D721Med (cell line): ENCODE measurements around the gene SNAI1.
"Not testable (repeated sequence)": the region's sequence is repeated elsewhere in the genome, so short reads cannot be mapped to it uniquely, and the experiment has no call there.

Experiments used
- DNase-seq: peaks from one replicate; pipeline ENCODE4 v3.0.0; 2011; ENCODE audit warnings: low spot score; ENCODE audit not compliant: insufficient read length
- FAIRE-seq: peaks from 2 replicates; lab custom pipeline; 2011; peaks lifted over from hg19 to GRCh38; lab: Jason Lieb, UNC
- TF ChIP-seq, protein P1 (sequence below): IDR thresholded peaks from 2 replicates; pipeline ENCODE4 v1.5.1; 2012; ENCODE audit warnings: mild to moderate bottlenecking, control low read depth; ENCODE audit not compliant: insufficient read depth; ENCODE audit errors: missing control alignments

SNAI1 gene

DNA sequence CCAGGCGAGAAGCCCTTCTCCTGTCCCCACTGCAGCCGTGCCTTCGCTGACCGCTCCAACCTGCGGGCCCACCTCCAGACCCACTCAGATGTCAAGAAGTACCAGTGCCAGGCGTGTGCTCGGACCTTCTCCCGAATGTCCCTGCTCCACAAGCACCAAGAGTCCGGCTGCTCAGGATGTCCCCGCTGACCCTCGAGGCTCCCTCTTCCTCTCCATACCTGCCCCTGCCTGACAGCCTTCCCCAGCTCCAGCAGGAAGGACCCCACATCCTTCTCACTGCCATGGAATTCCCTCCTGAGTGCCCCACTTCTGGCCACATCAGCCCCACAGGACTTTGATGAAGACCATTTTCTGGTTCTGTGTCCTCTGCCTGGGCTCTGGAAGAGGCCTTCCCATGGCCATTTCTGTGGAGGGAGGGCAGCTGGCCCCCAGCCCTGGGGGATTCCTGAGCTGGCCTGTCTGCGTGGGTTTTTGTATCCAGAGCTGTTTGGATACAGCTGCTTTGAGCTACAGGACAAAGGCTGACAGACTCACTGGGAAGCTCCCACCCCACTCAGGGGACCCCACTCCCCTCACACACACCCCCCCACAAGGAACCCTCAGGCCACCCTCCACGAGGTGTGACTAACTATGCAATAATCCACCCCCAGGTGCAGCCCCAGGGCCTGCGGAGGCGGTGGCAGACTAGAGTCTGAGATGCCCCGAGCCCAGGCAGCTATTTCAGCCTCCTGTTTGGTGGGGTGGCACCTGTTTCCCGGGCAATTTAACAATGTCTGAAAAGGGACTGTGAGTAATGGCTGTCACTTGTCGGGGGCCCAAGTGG, 5.3 kb downstream of the SNAI1 start:
- DNase-seq: no peak
- TF ChIP-seq, protein P1, sequence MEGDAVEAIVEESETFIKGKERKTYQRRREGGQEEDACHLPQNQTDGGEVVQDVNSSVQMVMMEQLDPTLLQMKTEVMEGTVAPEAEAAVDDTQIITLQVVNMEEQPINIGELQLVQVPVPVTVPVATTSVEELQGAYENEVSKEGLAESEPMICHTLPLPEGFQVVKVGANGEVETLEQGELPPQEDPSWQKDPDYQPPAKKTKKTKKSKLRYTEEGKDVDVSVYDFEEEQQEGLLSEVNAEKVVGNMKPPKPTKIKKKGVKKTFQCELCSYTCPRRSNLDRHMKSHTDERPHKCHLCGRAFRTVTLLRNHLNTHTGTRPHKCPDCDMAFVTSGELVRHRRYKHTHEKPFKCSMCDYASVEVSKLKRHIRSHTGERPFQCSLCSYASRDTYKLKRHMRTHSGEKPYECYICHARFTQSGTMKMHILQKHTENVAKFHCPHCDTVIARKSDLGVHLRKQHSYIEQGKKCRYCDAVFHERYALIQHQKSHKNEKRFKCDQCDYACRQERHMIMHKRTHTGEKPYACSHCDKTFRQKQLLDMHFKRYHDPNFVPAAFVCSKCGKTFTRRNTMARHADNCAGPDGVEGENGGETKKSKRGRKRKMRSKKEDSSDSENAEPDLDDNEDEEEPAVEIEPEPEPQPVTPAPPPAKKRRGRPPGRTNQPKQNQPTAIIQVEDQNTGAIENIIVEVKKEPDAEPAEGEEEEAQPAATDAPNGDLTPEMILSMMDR: no peak
- no peak for FAIRE-seq

DNA sequence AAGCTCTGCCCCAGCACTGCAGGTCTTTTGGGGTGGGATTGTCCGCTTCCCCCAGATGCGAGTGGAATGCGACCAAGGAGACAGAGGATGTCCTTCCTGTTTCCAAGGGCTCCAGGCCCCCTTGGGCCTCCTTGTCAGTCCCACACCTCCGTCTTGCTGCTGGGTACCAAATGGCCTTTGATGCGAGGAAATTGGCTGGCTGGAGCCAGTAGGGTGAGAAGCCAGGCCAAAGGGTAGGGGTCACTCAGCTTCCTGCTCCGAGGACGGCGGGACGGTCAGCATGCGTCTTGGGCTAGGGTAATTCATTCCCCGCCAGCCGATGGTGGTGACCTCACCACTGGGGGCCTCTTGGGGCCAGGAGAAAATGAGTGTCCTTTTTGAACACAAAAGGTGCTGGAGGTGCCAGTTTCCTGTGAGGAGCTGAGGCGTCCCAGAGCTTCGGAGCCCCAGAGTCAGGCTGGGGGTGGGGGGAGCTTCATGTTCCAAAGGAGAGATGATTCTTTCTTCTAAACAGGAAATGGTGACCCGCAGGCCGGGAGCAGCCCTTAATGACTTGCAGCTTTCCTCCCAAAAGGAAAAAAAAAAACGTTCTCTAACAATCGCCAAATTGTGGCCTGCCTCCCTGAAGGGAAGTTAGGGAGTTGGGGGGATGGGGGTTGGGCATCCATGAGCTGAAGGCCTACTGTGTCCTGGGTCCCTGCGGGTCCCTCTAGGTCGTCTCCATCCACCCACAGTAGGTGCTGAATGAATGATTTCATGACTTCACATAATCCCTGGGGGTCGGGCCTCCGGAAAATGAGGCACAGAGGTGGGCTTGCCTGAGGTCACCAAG, 6.7 kb downstream of the SNAI1 start:
- DNase-seq (no peak), FAIRE-seq (no peak)
- TF ChIP-seq, protein P1: no peak

DNA sequence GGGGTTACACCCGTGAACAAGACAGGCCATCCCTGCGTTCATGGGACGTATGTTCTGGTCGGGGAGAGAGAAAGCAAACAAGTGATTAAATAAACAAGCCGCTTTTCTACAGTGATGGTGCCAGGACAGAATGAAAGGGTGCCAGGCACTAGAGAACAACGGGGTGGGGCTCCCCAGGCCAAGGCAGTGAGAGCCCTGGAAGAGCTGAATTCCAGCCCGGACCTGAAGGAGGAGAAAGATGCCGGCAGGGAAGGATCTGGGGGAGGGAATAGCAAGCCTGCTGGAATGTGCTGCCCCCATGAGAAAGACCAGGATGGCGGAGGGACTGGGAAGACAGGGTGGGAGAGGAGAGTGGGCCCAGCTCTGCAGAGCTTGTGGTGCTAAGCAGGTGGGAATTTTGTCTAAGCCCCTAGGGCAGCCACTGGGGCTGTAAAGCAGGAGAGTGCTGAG, 7.5 kb downstream of the SNAI1 start:
- DNase-seq (no peak), FAIRE-seq (no peak)
- TF ChIP-seq, protein P1: no peak

DNA sequence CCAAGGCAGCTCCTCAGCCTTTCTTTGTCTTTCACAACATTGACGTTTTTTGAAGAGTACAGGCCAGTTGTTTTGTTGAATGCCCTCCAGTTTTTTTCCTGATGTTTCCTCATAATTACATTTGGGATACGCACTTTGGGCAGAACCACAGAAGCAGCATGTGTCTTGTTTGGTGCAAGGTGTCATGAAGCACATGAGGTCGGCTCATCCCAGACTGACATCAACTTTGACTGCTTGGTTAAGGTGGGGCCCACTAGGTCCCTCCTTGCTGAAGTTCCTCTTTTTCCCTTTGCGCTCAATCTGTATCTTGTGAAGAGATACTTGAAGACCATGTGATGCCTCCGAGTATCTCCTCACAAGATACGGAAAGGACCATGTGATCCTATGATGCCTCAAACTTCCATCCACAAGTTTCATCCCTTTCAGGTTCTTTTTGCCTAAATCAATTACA, 10.5 kb downstream of the SNAI1 start:
- DNase-seq (no peak), FAIRE-seq (no peak)
- TF ChIP-seq, protein P1: no peak

DNA sequence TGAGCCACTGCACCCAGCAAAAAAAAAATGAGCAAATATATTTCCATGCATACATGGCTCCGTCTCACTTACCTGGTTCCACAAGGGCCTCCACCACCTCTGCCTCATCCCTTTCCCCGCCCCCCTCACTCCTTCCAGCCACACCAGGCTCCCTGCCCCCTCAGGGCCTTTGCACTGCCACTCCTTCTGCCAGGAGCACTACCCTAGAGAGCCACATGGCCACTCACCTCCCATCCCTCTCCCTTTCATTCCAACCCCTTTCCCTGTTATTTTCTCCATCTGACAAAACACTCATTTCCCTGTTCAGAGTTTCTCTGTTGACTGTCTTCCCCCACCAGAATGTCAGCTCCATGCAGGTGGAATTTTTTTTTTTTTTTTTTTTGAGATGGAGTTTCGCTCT, 12.8 kb downstream of the SNAI1 start:
- TF ChIP-seq, protein P1: no peak
- no peak for DNase-seq
- no peak for FAIRE-seq

- DNase-seq, FAIRE-seq: not testable (repeated sequence)
Observed at GRCh38 chr20:49998478-49999188, 15.9 kb downstream of the SNAI1 start.

DNA sequence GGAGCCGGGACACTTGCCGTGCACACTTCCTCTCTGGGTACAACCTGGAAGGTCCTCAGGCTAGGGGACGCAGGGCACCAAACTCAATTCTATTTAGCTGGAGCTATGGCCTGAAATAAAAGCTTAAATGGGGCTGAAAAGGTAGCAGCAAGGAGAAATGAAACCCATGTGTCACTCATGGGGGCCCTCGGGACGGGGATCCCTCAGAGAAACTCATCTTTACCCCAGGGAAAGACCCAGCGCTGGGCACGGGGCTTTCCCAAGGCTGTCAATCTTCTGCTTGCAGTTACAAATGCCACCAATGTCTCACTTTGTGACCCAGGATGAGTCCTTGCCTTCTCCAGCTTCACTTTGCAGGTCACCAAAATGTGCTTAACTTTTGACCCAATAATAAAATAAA, 16.5 kb downstream of the SNAI1 start:
- TF ChIP-seq, protein P1: no peak
- DNase-seq (no peak), FAIRE-seq (no peak)

DNA sequence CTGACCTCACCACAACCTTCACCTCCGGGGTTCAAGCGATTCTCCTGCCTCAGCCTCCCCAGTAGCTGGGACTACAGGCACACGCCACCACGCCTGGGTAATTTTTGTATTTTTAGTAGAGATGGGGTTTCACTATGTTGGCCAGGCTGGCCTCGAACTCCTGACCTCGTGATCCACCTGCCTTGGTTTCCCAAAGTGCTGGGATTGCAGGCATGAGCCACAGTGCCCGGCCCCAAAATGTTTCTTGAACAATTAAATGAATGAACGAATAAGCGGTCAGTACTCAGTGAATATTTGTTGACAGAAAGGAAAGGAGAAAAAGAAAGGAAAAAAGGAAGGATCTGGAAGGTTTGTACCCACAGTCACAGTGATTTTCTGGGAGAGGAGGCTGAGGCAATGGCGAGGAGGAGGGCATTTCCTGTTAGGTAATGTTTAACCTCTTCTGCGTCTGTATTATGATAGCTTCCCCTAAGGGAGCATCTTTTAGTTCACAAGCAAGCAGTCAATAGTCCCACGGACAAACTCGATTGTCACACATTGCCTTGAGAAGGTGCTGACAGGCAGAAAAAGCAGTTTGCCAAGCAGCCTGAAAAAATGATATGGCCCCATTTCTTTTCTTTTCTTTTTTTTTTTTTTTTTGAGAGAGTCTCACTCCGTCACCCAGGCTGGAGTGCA, 17.9 kb downstream of the SNAI1 start:
- not testable (repeated sequence) for DNase-seq, FAIRE-seq
